Measurements from ENCODE around the gene TSPEAR.

- TF ChIP-seq CTCF (IDR thresholded peaks at IDR 0.05) (no peak), POLR2A (IDR thresholded peaks at IDR 0.05) (no peak)
These were observed 33.5 kb downstream of the TSPEAR start for GRCh38 chr21:44677881-44678280.

All from thyroid gland (tissue), 4 donors.